DND-41 (cell line): ENCODE results near the gene EDIL3.

Source experiments
- EZH2 ChIP-seq: IDR thresholded peaks from 3 replicates; pipeline ENCODE4 v1.6.1; 2012; ENCODE audit warnings: borderline replicate concordance, low read depth, mild to moderate bottlenecking, moderate library complexity, low read length, inconsistent platforms; ENCODE audit not compliant: severe bottlenecking
- TF ChIP-seq, protein P1 (sequence below): IDR thresholded peaks from 2 replicates; pipeline ENCODE4 v1.5.1; 2012; ENCODE audit warnings: borderline replicate concordance, low read length, moderate library complexity, mild to moderate bottlenecking; ENCODE audit not compliant: poor library complexity, severe bottlenecking; ENCODE audit errors: extremely low read depth

DNA sequence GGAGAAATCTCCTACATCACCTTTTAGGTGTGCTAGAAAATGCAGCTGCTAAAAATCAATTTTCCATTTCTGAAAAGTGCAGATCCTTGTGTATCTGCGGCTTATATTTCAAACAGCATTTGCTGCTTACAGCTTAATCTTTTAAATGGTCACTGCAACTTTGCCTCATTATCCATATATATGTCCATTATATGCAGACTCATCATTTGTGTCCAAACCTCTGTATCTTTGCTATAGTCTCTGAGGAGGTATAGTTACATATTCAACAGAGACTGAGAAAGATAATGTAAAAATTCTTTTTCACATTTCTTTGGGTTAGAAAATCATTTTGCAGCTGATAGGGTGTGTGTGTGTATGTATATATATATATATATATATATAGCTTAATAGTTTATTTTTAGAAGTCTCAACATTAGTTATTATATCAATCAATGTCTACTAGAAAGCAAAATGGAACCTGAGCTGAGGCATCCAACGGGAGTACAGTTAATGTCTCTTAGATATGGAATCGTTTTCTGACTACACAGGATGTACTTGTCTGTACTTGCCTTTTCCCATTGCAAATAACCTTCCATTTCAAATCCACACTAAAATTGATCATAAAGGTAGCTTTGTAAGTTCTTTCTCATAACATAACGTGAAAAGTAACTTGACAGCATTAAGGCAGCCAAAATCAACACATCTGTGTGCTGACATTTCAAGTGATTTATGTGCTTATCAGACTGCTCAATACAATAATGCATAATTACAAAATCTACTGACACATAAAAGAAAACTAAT is 397.0 kb downstream of the EDIL3 start:
- TF ChIP-seq, protein P1, sequence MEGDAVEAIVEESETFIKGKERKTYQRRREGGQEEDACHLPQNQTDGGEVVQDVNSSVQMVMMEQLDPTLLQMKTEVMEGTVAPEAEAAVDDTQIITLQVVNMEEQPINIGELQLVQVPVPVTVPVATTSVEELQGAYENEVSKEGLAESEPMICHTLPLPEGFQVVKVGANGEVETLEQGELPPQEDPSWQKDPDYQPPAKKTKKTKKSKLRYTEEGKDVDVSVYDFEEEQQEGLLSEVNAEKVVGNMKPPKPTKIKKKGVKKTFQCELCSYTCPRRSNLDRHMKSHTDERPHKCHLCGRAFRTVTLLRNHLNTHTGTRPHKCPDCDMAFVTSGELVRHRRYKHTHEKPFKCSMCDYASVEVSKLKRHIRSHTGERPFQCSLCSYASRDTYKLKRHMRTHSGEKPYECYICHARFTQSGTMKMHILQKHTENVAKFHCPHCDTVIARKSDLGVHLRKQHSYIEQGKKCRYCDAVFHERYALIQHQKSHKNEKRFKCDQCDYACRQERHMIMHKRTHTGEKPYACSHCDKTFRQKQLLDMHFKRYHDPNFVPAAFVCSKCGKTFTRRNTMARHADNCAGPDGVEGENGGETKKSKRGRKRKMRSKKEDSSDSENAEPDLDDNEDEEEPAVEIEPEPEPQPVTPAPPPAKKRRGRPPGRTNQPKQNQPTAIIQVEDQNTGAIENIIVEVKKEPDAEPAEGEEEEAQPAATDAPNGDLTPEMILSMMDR: no peak
- no peak for TF ChIP-seq EZH2
